Measurements from ENCODE around the gene P2RX5.

- TF ChIP-seq CTCF (conservative IDR thresholded peaks at IDR 0.05; ENCODE audit: low read length) (no peak), EZH2phosphoT487 (IDR thresholded peaks at IDR 0.05; ENCODE audit: borderline replicate concordance) (no peak)
Observed at GRCh38 chr17:3630781-3631180, 65.2 kb downstream of the P2RX5 start.

All from Loucy (cell line).